ENCODE measurements around the gene DPP10.

DNA sequence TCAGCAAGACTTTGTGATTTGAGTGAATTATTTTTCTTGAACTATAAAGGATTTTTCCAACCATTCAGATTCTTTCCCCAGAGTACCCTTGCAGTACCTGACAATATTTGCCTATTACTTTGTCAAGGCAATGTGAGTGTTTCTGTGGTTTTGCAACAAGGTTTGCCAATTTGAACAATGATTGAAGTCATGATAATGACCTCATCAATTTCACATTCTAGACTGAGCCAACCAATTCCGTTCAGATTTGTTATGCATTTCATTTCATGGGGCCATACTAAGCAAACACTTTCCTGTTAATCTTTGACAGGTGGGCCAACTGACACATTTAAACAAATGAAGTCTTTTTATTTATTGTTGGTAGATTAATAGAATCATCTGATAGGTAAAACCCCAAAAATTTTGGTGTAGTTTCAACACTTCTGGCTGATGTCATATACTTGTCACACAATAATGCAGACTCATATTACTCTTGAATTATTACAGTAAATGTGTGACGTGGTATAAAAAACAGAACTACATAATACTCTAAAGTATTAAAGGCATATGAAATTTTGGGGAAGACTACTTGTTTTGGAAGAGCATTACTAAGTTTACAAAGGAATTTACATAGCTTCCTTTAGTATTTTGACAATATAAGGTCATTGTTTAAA, 526.4 kb downstream of the DPP10 start:
- TF ChIP-seq, protein P1, sequence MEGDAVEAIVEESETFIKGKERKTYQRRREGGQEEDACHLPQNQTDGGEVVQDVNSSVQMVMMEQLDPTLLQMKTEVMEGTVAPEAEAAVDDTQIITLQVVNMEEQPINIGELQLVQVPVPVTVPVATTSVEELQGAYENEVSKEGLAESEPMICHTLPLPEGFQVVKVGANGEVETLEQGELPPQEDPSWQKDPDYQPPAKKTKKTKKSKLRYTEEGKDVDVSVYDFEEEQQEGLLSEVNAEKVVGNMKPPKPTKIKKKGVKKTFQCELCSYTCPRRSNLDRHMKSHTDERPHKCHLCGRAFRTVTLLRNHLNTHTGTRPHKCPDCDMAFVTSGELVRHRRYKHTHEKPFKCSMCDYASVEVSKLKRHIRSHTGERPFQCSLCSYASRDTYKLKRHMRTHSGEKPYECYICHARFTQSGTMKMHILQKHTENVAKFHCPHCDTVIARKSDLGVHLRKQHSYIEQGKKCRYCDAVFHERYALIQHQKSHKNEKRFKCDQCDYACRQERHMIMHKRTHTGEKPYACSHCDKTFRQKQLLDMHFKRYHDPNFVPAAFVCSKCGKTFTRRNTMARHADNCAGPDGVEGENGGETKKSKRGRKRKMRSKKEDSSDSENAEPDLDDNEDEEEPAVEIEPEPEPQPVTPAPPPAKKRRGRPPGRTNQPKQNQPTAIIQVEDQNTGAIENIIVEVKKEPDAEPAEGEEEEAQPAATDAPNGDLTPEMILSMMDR (IDR thresholded peaks at IDR 0.05; ENCODE audit: borderline replicate concordance, extremely low read depth, low read length, poor library complexity, severe bottlenecking) = no peak
- TF ChIP-seq EZH2 (IDR thresholded peaks at IDR 0.05; ENCODE audit: borderline replicate concordance, low read depth, low read length, severe bottlenecking) = no peak

All from DND-41 (cell line).